ENCODE results near the gene RUNX2.

DNA sequence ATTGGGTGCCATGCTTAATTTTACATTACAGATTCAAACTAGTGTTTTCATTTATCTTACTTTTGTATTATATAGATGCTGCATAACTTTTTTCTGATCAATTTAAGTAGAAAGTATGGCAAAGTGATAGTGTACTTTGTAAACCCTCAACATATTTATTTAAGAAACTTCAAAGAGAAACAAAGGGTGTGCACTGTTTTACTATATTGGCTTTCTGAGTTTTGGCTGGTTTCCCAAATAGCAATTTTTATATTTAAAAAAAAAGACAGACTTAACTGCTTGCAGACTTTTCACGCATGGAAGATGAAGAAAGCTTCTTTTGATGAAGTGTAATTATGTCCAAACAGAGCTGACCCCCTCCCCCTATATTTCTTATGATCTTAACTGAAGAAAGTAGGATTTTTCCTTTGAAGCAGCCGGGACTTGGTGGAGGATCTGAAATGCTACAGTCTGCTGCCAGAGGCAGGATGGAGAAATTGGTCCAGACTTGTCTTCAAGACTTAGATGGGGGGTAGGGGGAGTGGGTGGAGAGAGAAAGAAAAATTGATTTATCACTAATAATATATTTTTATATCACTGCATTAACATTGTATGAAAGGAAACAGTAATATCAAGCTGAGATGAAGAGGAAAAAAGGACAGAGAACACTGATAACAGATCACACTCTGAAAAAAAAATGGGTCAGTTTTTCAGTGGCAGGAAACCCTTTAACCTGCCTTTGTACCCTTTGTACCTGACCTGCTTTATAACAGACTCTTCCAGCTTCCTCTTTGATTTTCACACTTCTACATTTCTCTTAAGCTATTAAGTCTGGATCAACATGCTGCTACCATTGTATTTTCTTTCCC is 105.6 kb downstream of the RUNX2 start:
- TF ChIP-seq ZFP69B (tag by site-specific recombination; IDR thresholded peaks at IDR 0.05) (no peak), ZNF514 (tag by site-specific recombination; IDR thresholded peaks at IDR 0.05) (no peak), ZNF423 (tag by site-specific recombination; IDR thresholded peaks at IDR 0.05) (no peak), ZBTB7A (tag by site-specific recombination; IDR thresholded peaks at IDR 0.05; ENCODE audit: low read depth) (no peak), ZNF175 (tag by site-specific recombination; IDR thresholded peaks at IDR 0.05) (no peak)
- TF ChIP-seq, protein P1, sequence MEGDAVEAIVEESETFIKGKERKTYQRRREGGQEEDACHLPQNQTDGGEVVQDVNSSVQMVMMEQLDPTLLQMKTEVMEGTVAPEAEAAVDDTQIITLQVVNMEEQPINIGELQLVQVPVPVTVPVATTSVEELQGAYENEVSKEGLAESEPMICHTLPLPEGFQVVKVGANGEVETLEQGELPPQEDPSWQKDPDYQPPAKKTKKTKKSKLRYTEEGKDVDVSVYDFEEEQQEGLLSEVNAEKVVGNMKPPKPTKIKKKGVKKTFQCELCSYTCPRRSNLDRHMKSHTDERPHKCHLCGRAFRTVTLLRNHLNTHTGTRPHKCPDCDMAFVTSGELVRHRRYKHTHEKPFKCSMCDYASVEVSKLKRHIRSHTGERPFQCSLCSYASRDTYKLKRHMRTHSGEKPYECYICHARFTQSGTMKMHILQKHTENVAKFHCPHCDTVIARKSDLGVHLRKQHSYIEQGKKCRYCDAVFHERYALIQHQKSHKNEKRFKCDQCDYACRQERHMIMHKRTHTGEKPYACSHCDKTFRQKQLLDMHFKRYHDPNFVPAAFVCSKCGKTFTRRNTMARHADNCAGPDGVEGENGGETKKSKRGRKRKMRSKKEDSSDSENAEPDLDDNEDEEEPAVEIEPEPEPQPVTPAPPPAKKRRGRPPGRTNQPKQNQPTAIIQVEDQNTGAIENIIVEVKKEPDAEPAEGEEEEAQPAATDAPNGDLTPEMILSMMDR (tag by site-specific recombination; IDR thresholded peaks at IDR 0.05): no peak
